Fibroblast of the aortic adventitia (primary cell): ENCODE results near the gene CSTPP1. TPM values are rescaled to one million over a fixed set of nuclear protein-coding genes. Genes with fewer than 3 reads are reported as not detected.

ENCODE experiments used
- DNase-seq: peaks from one replicate; pipeline ENCODE4 v3.0.0-alpha.2; 2010; ENCODE audit warnings: low read depth
- H3K4me3 ChIP-seq: 2 replicates; pipeline ENCODE4 v1.5.1; 2011; ENCODE audit warnings: low read depth, mild to moderate bottlenecking, control low read depth, low read length, moderate library complexity
- CTCF ChIP-seq: IDR thresholded peaks from 2 replicates; pipeline ENCODE4 v1.5.1; 2011; ENCODE audit warnings: mild to moderate bottlenecking, low read length, control low read depth, inconsistent platforms; ENCODE audit not compliant: insufficient read depth
- total RNA-seq: library from RNA; depleted of rRNA; stranded (reverse); fragments of >200 nt; gene quantifications from 2 replicates; pipeline ENCODE4 v1.2.3, GENCODE V29; 2012; ENCODE audit warnings: low replicate concordance

CSTPP1 gene
- total RNA-seq, 1 donor = 34.9 TPM

DNA sequence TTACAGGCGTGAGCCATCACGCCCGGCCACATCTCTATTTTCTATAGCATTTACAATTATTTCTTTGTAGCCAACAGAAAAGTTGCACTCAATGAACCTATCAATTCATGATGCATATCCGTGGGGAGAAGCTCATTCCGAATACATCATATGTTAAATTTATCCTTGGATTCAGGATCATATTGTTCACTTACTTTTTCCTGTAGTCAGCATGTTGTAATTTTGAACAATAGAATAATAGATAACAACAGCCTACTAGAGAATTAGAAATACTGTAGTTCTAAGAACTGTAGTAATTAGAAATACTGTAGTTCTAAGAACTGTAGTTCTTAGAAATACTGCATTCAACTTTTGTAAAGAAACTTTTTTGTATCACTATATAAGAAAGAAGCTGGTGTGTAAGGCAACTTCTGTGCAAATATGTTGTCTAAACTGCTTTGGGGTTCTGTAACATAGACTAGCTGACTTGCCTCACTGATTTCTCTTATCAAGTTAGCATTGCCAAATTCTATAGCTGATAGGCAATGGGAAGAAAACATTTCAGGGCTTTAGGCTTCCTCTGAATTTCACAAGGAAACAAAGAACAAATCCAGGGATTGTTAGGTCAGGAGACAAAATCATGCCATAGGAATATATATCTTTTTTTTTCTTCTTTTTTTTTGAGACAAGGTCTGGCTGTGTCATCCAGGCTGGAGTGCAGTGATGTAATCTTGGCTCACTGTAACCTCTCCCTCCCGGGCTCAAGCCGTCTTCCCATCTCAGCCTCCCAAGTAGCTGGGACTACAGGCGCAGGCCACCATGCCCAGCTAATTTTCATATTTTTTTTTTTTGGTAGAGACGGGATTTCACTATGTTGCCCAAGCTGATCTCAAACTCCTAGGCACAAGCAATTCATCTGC is 91.9 kb downstream of the CSTPP1 start:
- TF ChIP-seq CTCF = no peak
- DNase-seq = no peak
- no peak overlapping the region for H3K4me3 ChIP-seq

DNA sequence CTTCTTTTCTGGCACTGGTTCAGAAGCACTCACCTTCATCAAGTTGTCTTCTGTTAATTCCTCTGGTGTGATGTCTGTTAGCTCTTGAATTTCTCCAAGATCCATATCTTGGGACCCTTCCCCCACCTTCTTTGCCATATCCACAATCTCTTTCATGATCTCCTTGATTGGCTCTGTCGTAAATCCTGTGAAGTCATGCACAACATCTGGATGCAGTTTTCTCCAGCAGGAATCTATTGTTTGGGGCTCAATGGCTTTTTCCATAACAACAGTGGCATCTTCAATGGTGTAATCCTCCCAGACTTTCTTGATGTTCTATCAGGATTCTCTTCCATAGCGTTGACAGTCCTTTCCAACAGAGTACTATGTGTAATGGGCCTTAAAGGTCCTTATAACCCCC is 96.9 kb downstream of the CSTPP1 start:
- no peak for DNase-seq
- no peak for TF ChIP-seq CTCF
- H3K4me3 ChIP-seq = no peak overlapping the region

- H3K4me3 ChIP-seq = no peak overlapping the region
- no peak for DNase-seq
- no peak for TF ChIP-seq CTCF
These were observed 97.5 kb downstream of the CSTPP1 start for GRCh38 chr11:47034091-47034490.

- no peak overlapping the region for H3K4me3 ChIP-seq
- no peak for TF ChIP-seq CTCF
- DNase-seq = no peak
These were observed 98.5 kb downstream of the CSTPP1 start for GRCh38 chr11:47035108-47035507.

DNA sequence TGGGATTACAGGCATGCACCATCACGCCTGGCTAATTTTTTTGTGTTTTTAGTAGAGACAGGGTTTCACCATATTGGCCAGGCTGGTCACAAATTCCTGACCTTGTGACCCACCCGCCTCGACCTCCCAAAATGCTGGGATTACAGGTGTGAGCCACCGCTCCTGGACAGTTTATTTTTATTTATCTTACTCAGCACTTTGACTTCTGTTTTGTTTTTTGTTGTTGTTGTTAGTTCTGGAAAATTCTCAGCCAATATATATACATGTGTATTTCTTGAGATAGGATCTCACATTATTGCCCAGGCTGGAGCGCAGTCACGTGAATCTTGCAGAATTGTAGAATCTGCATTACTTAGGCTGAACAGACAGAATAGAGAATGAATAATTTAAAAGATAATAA is 107.6 kb downstream of the CSTPP1 start:
- no peak for TF ChIP-seq CTCF
- H3K4me3 ChIP-seq = no peak overlapping the region
- DNase-seq = no peak

DNA sequence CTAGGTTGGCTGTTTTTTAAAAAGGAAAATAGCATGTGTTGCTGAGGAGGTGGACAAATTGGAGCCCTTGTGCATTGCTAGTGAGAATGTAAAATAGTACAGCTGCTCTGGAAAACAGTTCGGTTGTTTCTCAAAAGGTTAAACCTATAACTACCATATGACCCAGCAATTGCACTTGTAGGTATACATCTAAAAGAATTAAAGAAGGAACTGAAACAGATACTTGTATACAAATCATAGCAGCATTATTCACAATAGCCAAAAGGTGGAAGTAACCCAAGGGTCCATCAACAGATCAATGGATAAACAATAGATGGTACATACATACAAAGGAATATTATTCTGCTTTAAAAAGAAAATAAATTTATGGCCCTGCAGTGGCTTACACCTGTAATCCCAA is 111.4 kb downstream of the CSTPP1 start:
- no peak overlapping the region for H3K4me3 ChIP-seq
- DNase-seq = no peak
- TF ChIP-seq CTCF = no peak
